Stimulated activated CD8-positive, alpha-beta memory T cell treated with anti-CD3 and anti-CD28 coated beads, Interleukin-12 subunit alpha, Interleukin-12 subunit beta, amount 100 ng/mL, for 1 hour (primary cell): ENCODE results near the gene BIN1.

Source experiments
- DNase-seq: peaks from one replicate; pipeline ENCODE4 v3.0.0-alpha.2; 2020; ENCODE audit warnings: low read depth

Gene BIN1

GRCh38 chr2:127106991-127107621 is at the start of gene BIN1:
TSS of gene BIN1 (minus strand) at chr2:127107154. CDS start at chr2:127106943, 211 bp downstream.
- DNase-seq: peak; percentile 42

DNA sequence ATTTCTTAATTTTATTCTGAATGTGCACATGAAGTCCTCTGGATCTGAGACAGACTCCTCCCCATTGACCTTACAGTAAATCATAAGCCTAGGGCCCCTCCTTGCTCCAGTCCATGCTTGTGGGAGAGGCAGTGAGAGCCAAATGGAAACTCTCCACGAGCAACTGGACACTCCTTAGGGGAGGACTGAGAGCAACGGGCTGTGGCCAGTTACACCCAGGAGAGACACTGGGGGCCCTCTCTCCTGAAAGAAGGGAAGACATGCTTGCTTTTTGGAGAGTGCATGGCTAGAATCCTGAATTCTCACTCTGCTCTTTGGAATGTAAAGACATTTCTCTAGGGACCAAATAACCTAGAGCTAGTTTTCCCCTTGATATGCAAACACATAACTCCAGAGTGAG is 49.0 kb upstream of the BIN1 start:
- DNase-seq: no peak

- DNase-seq: no peak
These were observed 48.2 kb upstream of the BIN1 start for GRCh38 chr2:127155028-127155581.

DNA sequence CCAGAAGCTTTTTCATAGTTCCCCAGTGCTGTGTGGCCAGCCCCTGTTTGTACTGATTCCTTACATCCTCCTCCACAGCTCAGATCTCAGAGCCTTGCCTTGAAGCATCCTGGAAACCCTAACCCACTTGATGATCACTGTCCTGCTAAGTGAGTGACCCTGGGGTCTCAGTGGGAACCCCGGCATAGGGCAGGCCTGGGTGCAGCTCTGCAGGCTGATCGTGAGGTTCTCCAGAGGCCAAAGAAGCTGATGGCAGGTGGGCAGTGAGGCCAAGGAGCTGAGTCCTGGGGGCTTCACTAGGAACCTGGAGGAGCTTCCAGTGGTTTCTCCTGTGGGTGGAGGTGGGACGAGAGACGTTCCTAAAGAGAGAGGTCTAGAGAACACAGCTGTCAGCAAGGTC is 47.4 kb upstream of the BIN1 start:
- no peak for DNase-seq

DNA sequence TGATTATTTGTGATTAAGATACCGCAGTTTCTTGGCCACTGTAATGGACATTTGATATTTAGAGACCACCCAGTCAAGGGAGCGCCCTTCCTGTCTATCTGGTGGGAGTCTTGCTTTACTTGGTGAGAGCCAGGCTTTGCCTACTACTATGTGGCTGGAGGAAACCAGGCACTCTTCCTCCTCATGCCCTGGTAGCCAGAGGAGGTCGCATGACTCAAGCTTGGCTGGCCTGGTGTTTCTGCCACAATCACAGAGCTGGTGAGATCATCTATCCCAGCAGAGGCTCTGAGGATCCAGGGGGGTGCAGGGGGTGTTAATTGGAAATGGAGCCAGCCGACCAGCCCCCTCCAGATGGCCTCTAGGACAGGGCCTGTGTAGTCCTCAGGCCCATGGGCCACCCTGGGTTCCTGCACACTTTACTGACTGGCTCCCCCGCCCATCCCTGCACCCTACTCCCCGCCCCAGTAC is 46.8 kb upstream of the BIN1 start:
- DNase-seq: no peak

DNA sequence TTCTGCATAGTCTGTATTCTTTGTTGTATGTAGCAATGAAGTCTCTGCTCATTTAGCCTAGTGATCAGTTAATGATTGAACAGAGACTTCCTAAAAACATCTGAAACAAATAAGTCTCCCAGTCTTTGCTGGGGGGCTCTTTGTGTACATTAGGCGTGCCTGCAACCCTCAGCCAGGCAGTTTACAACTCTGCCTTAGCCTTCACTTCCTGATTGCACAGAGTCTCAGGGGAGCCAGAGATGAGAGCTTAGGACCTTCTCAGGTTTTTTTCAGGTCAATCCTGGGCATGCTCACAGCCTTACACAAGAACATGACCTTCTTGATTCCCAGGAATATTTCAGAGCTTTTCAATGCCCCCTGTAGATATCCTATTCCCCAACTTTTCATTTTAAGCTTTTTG is 44.0 kb upstream of the BIN1 start:
- DNase-seq: no peak

DNA sequence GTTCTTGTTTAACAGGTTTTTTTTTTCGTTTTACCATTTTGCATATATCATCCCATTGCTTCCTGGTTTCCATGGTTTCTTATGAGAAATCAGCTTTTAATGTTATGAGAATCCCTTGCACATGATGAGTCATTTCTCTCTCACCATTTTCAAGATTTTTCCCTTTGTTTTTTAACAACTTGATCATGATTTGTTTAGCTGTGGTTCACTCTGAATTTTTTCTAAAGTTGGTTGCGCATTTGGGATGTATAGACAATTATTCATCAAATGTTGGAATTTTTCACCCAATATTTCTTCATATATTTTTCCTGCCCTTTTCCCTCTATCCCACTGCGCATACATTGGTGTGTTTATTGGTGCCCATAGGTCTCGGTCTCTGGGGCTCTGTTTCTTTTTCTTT is 42.4 kb upstream of the BIN1 start:
- no peak for DNase-seq

DNA sequence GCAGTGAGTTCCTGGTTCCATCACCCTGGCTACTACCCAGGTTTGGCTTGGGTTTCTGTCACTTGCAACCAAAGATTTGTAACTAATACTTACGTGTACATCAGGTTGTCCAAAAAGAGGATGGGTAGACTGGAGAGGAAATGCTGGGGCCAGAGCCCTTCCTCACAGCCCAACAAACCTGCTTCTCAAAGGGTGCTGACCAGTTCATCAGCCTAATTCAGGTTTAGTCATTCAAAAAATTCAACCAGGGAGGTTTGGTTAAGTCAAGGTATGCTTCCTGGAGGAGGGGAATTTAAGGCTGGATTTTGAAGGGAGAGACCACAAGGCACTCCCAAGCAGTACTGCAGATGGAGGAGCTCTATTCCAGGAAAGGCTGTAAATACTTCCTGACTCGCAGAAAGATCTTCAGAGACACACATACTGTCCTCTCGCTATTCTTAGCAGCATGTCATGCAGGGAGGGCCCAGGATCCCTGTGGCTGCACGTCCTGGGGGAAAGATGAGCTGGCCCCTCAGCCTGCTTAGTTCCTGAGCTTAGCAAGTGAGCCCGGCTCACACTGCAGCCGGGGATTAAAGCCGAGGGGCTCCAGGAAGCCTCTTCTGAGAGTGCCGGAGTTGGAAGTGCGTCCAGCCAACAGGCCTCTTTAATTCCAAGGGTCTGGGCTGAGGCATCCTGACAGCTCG is 40.0 kb upstream of the BIN1 start:
- no peak for DNase-seq

DNA sequence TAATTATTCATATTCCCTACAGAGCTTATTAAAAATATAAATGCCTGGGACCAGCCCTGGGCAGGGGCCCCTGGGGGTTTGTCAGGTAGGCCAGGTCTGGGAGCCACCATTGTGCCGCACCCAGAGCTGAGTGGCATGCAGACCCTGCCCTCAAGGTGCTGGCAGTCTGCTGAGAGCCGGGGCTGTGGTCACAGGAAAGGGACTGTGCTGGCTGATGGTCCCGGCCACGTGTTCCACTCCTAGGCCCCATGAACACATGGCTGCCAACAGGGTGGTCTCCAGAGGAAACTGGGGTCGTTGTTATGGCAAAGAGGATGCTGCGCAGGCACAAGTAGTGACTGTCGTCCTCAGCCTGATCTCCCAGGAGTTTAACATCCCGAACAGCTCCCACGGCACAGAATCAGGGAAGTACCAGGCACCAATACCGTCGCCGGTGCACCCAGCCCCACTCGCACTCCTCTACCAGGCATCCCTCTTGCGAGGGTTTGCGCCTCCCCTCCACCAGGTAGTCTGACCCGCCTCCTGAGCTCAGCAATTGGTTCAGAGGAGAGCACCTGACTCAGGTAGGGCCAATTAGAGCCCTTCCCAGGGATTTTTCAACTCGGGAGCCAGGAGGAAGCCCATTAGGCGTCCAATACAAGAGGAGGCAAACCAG is 39.2 kb upstream of the BIN1 start:
- no peak for DNase-seq

- no peak for DNase-seq
These were observed 38.4 kb upstream of the BIN1 start for GRCh38 chr2:127145280-127145895.

DNA sequence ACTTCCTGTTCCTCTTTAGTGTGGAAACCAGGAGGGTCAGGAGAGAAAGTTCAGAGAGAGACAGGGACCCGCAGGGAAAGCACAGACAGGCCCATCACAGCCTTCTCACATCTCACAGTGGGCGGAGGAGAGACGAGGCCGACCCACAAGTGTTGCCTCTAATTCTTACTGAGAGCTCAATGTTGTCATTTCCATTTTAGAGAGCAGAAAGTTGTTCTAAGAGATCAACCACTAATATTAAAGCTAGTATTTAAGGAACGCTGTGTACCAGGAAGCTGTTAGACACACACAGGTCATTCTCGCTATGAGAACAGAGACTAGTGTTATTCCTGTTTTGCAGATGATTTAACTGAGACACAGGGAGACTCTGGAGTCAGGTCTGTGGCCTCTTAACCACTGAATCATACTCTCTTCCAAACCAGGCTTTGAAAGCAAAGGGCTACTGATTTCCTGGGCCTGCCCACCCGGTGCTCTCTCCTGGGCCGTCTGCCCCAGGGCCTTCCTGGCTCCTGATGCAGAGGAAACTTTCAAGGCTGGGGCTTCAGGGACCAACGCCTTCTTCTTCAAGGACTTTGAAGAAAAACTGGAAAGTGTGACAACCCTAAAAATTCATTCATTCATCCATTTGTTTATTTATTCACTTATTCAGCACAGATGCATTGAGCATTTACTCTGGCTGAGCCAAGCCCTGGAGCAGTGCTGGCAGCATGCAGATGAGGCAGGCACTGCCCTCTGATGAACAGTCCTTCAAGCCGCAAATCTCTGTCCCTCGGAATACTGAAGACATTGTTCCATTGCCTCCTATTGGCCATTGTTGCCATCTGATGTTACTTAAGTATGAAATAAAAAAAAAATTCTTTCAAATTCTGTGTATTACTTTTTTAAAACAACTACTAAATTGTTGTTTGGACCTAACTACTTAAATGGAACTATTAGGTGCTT is 37.2 kb upstream of the BIN1 start:
- no peak for DNase-seq

GRCh38 chr2:127142663-127143630 is 36.0 kb upstream of the BIN1 start:
- no peak for DNase-seq

- DNase-seq: no peak
These were observed 33.6 kb upstream of the BIN1 start for GRCh38 chr2:127140538-127140937.

DNA sequence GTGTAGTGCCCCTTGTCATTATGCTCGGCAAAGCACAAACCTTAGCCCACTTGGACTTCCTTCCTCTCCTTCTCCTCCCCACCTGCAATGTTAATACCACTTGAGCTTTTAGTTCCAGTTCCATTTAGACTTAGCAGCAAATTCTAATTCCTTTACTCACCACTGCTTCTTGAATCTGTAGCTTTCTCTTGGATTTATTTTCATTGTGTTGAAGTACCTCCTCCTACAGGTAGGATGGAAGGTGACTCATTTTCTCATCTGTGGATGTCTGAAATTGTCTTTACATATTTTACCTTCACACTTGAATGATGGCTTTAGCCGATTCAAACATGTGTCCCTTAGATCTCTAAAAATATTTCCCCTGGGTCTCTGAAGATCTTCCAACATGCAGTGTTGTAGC is 32.8 kb upstream of the BIN1 start:
- DNase-seq: no peak

DNA sequence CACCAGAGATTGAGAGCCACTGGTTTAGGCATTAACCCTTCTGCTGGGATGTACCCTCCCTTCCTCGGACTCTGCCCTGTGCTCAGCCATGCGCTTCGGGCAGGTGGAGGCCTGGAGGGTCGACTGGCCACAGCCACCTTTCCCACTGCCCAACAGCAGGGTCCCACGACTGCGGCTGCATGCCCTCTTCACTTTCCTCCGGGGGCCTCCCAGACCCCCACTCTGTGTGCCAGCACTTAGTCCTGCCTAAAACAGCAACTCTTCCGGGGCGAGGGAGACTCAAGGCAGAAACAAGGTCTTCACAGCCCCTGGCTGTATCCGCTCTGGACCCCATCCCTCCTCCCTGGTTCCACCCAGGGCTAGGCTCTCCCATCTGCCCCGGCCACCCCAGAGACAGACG is 31.3 kb upstream of the BIN1 start:
- no peak for DNase-seq

- DNase-seq: no peak
These were observed 30.8 kb upstream of the BIN1 start for GRCh38 chr2:127137741-127138140.

- no peak for DNase-seq
These were observed 30.3 kb upstream of the BIN1 start for GRCh38 chr2:127137225-127137624.

- no peak for DNase-seq
These were observed 28.2 kb upstream of the BIN1 start for GRCh38 chr2:127134833-127135830.

DNA sequence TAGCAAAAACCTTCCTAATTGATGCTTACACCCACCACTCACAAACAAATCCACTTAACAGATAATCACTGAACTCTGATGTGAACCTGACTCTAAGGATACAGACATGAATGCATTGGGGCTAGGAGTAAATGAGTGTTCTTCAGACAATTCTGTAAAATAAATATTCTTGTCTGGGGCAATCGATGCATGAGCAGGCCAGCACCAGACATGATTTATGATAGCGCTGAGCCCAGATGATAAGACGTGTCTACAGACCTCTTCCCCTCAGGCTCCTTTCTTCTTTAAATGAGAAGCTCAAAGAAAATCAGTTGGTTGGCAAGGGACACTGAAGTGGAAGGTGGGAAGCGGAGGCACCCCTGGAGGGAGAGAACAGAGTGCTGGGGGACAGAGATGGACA is 27.3 kb upstream of the BIN1 start:
- no peak for DNase-seq
